Duodenal mucosa (tissue), 2 donors: Measurements from ENCODE around the gene INA.

Source experiments
- H3K27ac ChIP-seq: one replicate; pipeline ENCODE4 v1.7.0; 2013; ENCODE audit warnings: low read depth, low read length
- H3K27me3 ChIP-seq, 2 donors: one replicate each; pipeline ENCODE4 v1.7.0; 2013; ENCODE audit warnings: low read length in 2 of 2, control low read depth in 1 of 2; ENCODE audit not compliant: insufficient read depth in 2 of 2, control insufficient read depth in 1 of 2
- H3K36me3 ChIP-seq, 2 donors: one replicate each; pipeline ENCODE4 v1.7.0; 2013; ENCODE audit warnings: low read length in 2 of 2, control low read depth in 1 of 2; ENCODE audit not compliant: insufficient read depth in 2 of 2, control insufficient read depth in 1 of 2
- H3K4me1 ChIP-seq, 2 donors: one replicate each; pipeline ENCODE4 v1.7.0; 2013; ENCODE audit warnings: low read length in 2 of 2, control low read depth in 1 of 2; ENCODE audit not compliant: insufficient read depth in 2 of 2, control insufficient read depth in 1 of 2
- H3K4me3 ChIP-seq, 2 donors: one replicate each; pipeline ENCODE4 v1.7.0; 2013; ENCODE audit warnings: low read length in 2 of 2, low read depth in 1 of 2
- H3K9ac ChIP-seq, 2 donors: one replicate each; pipeline ENCODE4 v1.7.0; 2013; ENCODE audit warnings: low read length in 2 of 2, low read depth in 1 of 2
- H3K9me3 ChIP-seq, 2 donors: one replicate each; pipeline ENCODE4 v1.7.0; 2013; ENCODE audit warnings: low read length in 2 of 2, control low read depth in 1 of 2; ENCODE audit not compliant: control insufficient read depth in 1 of 2

The INA gene

DNA sequence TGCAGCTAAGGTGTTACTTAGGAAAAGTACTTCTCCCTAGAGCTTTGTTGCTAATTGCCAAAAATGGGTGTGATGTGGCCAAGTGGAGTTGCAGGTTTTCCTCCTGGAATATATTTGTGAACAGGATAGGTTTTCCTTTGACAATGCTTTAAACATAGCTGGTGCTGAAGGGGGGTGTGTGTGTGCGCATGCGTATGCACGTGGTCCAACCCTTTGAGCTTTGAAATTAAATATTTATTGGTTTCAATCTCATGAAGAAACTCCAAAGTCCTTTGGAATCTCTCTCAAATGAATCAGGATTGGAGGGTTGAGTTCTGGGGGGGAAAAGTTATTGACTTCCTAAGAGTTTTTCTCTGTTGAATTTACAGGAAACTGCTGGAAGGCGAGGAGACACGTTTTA lies 11.1 kb downstream of the INA start:
- no peak overlapping the region for H3K27ac ChIP-seq
- no peaks in the 10 kb centered on the region for H3K9me3 ChIP-seq
- no peak overlapping the region for H3K9ac ChIP-seq
- peaks cover 8 to 9% of the 10 kb centered on the region in 2 donors for H3K27me3 ChIP-seq
- no peak overlapping the region for H3K4me3 ChIP-seq
- no peaks in the 10 kb centered on the region for H3K36me3 ChIP-seq
- no peaks in the 10 kb centered on the region for H3K4me1 ChIP-seq

DNA sequence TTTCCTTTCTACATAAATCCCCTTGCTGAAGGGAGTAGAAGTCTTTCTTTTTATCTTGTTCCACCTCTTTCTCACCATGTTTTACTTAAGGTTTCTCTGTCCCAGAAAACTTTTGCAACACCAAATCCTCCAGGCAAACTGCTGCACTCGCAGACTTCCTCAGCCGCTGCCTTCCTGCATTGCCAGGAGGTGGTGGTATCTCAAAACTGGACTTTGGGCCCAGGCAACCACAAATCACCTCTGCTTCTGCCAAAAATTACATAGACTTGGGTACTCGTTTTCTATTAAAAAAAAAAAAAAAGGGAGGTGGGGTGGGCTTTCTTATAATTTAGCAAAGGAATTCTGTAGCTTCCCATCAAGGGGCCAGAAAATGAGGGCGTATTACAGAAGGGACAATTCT lies 14.7 kb downstream of the INA start:
- Histone ChIP-seq H3K4me3 (no peak overlapping the region), H3K27me3 (peaks cover 5 to 6% of the 10 kb centered on the region in 2 donors), H3K9me3 (no peaks in the 10 kb centered on the region), H3K9ac (no peak overlapping the region), H3K36me3 (no peaks in the 10 kb centered on the region), H3K4me1 (no peaks in the 10 kb centered on the region), H3K27ac (no peak overlapping the region)

DNA sequence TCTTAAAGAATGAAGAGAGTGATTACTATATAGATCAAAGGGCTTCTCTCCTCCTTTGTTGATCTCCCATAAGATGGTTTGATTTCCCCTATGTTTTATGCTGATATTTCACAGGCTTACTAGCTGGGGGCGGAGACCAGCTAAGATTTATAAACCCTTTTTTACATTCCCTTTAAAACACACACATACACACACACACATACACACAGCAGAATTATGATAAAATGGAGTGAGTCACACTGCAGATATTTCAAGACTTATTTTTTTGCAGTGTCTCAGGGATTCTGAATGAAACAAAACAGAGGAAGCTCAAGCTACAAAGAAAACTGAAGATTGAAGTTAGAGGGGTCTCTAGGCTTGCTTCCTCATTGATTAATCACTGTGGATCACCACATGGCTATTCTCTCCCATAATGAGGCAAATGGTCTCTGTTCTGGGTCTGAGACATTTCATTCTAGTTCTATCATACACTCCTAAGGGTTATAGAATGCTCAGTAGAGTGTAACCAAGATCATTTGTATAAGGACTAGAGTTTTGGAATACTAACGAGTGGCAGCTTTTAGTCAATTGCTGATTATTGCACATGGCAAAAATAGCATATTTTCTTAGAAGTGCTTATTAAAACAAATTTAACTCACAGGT lies 18.6 kb downstream of the INA start:
- Histone ChIP-seq H3K36me3 (no peaks in the 10 kb centered on the region), H3K4me1 (no peaks in the 10 kb centered on the region), H3K27ac (no peak overlapping the region), H3K4me3 (no peak overlapping the region), H3K9ac (no peak overlapping the region), H3K27me3 (no peaks in the 10 kb centered on the region), H3K9me3 (no peaks in the 10 kb centered on the region)

DNA sequence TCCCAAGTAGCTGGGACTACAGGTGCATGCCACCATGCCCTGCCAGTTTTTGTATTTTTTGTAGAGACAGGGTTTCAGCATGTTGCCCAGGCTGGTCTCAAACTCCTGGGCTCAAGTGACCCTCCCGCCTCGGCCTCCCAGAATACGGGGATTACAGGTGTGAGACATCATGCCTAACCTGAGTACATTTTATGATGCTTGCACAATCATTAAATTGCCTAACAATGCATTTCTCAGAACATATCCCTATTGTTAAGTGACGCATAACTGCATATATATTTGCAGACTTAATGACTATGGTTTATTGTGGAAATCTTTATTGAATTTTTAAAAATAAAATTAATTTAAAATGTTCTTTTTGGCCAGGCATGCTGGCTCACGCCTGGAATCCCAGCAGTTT lies 30.7 kb downstream of the INA start:
- H3K36me3 ChIP-seq, result peaks cover 7 to 33% of the 10 kb centered on the region in 2 donors
- H3K9ac ChIP-seq, result no peak overlapping the region
- no peaks in the 10 kb centered on the region for H3K4me1 ChIP-seq
- no peaks in the 10 kb centered on the region for H3K9me3 ChIP-seq
- no peak overlapping the region for H3K27ac ChIP-seq
- no peak overlapping the region for H3K4me3 ChIP-seq
- no peaks in the 10 kb centered on the region for H3K27me3 ChIP-seq

DNA sequence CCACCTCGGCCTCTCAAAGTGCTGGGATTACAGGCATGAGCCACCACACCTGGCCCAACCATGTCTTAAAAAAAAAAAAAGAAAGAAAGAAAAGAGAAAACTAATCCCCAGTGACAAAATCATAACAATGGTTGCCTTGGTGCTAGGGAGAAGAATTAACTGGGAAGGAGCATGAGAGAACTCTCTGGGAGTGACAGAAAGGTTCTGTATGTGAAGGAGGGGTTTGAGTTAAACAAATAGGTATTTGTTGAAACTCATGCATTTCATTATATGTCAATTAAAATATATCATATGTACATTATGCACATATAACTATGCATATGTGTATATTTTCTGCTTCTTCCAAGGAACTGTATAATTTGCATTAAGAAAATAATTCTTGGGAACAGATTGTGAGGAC lies 33.3 kb downstream of the INA start:
- H3K27ac ChIP-seq, result no peak overlapping the region
- no peaks in the 10 kb centered on the region for H3K27me3 ChIP-seq
- H3K4me1 ChIP-seq, result no peaks in the 10 kb centered on the region
- no peaks in the 10 kb centered on the region for H3K9me3 ChIP-seq
- no peak overlapping the region for H3K9ac ChIP-seq
- peaks cover 7 to 40% of the 10 kb centered on the region in 2 donors for H3K36me3 ChIP-seq
- no peak overlapping the region for H3K4me3 ChIP-seq

DNA sequence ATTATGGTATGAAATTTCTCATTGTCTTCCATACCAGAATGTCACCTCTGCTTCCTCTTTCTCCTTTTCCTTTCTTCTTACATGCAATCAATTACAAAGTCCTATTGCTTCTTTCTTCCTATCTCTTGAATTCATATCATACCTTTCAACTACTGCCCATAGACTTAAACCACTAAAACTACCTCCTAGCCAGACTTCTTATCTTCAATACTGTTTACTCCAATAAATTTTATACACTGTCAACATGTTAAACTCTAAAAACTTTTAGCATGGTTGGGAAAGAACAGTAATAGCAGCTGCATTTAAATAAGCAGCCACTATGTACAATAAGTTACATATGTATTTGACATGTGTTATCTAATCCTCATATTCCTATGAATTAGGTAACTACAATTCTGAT lies 39.1 kb downstream of the INA start:
- Histone ChIP-seq H3K4me3 (no peak overlapping the region), H3K36me3 (peaks cover 4 to 21% of the 10 kb centered on the region in 2 donors), H3K9me3 (no peaks in the 10 kb centered on the region), H3K9ac (no peak overlapping the region), H3K27me3 (no peaks in the 10 kb centered on the region), H3K27ac (no peak overlapping the region), H3K4me1 (no peaks in the 10 kb centered on the region)

DNA sequence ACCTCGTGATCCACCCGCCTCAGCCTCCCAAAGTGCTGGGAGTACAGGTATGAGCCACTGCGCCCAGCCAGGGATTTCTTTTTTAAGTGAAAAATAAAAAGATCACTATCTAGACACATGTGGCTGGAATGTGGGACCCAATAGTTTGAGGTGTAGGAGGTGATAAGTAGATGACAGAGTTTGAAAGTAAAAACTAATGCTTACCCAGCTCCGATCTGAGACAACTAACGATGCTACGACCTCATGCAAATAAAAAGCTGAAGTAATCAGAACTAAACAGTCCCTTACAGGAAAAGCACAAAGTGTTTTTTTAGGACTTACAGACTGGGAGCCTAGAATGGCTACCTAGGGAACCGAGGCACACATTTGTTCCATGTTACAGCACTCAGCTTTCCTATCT lies 51.0 kb downstream of the INA start:
- Histone ChIP-seq H3K9me3 (no peaks in the 10 kb centered on the region), H3K9ac (no peak overlapping the region), H3K4me1 (no peaks in the 10 kb centered on the region), H3K36me3 (peaks cover 0 to 35% of the 10 kb centered on the region in 2 donors), H3K27ac (no peak overlapping the region), H3K4me3 (no peak overlapping the region), H3K27me3 (no peaks in the 10 kb centered on the region)

DNA sequence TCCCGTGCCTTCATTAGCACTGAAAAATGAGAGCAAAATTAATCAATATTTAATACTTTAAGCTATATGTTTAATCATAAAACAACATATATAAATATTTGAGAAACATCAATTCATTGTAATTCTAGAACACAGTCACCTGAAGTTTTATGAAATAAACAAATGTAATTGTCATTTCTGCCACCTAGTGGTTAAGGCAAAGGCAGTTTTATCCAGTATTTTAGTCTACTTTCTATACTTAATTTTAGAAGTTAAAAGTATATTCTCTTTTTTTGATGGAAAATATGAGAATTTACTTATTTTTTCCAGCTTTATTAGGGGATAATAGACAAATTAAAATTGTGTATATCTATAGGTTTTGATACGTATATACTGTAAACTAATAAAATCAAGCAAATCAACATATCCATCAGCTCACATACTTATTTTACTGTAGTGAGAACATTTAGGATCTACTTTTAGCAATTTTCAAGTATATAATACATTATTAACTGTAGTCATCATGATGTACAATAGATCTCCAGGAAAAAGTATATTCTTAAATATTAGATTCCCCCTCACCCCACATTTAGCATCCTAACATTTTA lies 57.1 kb downstream of the INA start:
- Histone ChIP-seq H3K9me3 (no peaks in the 10 kb centered on the region), H3K4me3 (no peak overlapping the region), H3K27ac (no peak overlapping the region), H3K9ac (no peak overlapping the region), H3K27me3 (no peaks in the 10 kb centered on the region), H3K36me3 (peaks cover 0 to 31% of the 10 kb centered on the region in 2 donors), H3K4me1 (no peaks in the 10 kb centered on the region)

DNA sequence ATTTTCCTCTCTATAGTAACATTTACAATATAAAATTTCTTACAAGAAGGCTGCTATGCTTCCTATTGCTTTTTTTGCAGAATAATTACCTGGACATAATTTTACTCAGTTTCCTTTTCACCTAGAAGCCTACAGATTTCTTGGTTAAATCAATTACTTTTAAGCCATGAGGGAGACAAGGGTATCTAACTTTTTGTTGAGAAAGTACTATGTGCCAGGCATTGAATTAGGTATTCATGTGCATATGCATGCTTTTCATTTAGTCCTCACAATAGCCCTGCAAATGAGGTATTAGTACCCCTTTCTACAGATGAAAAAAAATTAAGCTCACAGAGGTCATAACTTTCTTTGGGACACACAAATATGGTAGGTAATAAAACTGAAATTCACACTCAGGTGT lies 57.6 kb downstream of the INA start:
- Histone ChIP-seq H3K27ac (no peak overlapping the region), H3K9me3 (no peaks in the 10 kb centered on the region), H3K4me1 (no peaks in the 10 kb centered on the region), H3K36me3 (peaks cover 0 to 36% of the 10 kb centered on the region in 2 donors), H3K9ac (no peak overlapping the region), H3K4me3 (no peak overlapping the region), H3K27me3 (no peaks in the 10 kb centered on the region)

DNA sequence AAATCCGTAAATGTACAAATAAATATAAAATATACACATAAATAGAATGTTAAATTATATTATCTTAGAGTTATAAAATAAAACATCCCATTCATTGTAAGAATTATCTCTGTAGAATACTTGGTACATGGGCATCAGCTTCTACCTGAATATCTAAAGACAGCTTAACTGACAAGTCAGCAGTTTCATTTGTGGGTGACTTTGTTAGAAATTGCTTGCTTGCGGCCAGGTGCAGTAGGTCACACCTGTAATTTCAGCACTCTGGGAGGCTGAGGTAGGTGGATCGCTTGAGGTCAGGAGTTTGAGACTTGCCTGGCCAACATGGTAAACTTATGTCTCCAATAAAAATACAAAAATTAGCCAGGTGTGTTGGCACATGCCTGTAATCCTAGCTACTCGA lies 59.4 kb downstream of the INA start:
- no peak overlapping the region for H3K4me3 ChIP-seq
- H3K36me3 ChIP-seq, result peaks cover 0 to 25% of the 10 kb centered on the region in 2 donors
- H3K27me3 ChIP-seq, result no peaks in the 10 kb centered on the region
- no peak overlapping the region for H3K9ac ChIP-seq
- H3K4me1 ChIP-seq, result no peaks in the 10 kb centered on the region
- H3K27ac ChIP-seq, result no peak overlapping the region
- no peaks in the 10 kb centered on the region for H3K9me3 ChIP-seq
